Mesenchymal stem cell (in vitro differentiated cells and primary cell): ENCODE results near the gene CD79A.

Experiments used
- DNase-seq: peaks from one replicate; pipeline ENCODE4 v3.0.0-alpha.2; 2013
- H2AFZ ChIP-seq: one replicate; pipeline ENCODE4 v1.6.1; 2013; ENCODE audit warnings: low read depth, mild to moderate bottlenecking, control low read depth, inconsistent platforms, low read length, moderate library complexity
- H2AK5ac ChIP-seq: 2 replicates; pipeline ENCODE4 v1.6.1; 2013; ENCODE audit warnings: low read length, moderate library complexity, mild to moderate bottlenecking, inconsistent platforms; ENCODE audit not compliant: severe bottlenecking
- H2BK120ac ChIP-seq: one replicate; pipeline ENCODE4 v1.6.1; 2013; ENCODE audit warnings: low read depth, mild to moderate bottlenecking, inconsistent platforms, low read length, moderate library complexity
- H2BK12ac ChIP-seq, 2 experiments: one replicate each; pipeline ENCODE4 v1.6.1; 2013; ENCODE audit warnings: inconsistent platforms in 2 of 2, low read length in 2 of 2, mild to moderate bottlenecking in 2 of 2, moderate library complexity in 2 of 2, control low read depth in 1 of 2
- H2BK15ac ChIP-seq: one replicate; pipeline ENCODE4 v1.6.1; 2013; ENCODE audit warnings: mild to moderate bottlenecking, low read depth, inconsistent platforms; ENCODE audit not compliant: poor library complexity, severe bottlenecking
- H2BK5ac ChIP-seq: 2 replicates; pipeline ENCODE4 v1.6.1; 2013; ENCODE audit warnings: low read depth, mild to moderate bottlenecking, low read length, control low read depth, inconsistent platforms; ENCODE audit not compliant: poor library complexity, severe bottlenecking
- H3K14ac ChIP-seq, 2 experiments: one replicate each; pipeline ENCODE4 v1.6.1; 2013; ENCODE audit warnings: inconsistent platforms in 2 of 2, low read length in 2 of 2, control low read depth in 1 of 2, mild to moderate bottlenecking in 1 of 2, moderate library complexity in 1 of 2
- H3K18ac ChIP-seq, 2 experiments: one replicate each; pipeline ENCODE4 v1.6.1; 2013; ENCODE audit warnings: inconsistent platforms in 2 of 2, low read length in 2 of 2, control low read depth in 1 of 2, low read depth in 1 of 2, mild to moderate bottlenecking in 1 of 2
- H3K23ac ChIP-seq, 2 experiments: one replicate each; pipeline ENCODE4 v1.6.1; 2013; ENCODE audit warnings: inconsistent platforms in 2 of 2, low read length in 2 of 2, mild to moderate bottlenecking in 2 of 2, moderate library complexity in 2 of 2, control low read depth in 1 of 2
- H3K27ac ChIP-seq: 2 replicates; pipeline ENCODE4 v1.5.1; 2013; ENCODE audit warnings: mild to moderate bottlenecking, moderate library complexity, low read length, control low read depth, inconsistent platforms; ENCODE audit not compliant: poor library complexity, severe bottlenecking
- H3K27me3 ChIP-seq, 2 experiments: 2 replicates each; pipeline versions ENCODE4 v1.6.1 to v1.7.0; 2013; ENCODE audit warnings: low read length in 2 of 2, mild to moderate bottlenecking in 2 of 2, moderate library complexity in 2 of 2, control low read depth in 1 of 2, inconsistent platforms in 1 of 2; ENCODE audit not compliant: control insufficient read depth in 1 of 2, insufficient read depth in 1 of 2
- H3K36me3 ChIP-seq, 2 experiments: 2 replicates each; pipeline versions ENCODE4 v1.6.1 to v1.7.0; 2013; ENCODE audit warnings: low read length in 2 of 2, control low read depth in 1 of 2, inconsistent platforms in 1 of 2, low read depth in 1 of 2, mild to moderate bottlenecking in 1 of 2; ENCODE audit not compliant: insufficient read depth in 2 of 2, control insufficient read depth in 1 of 2
- H3K4ac ChIP-seq, 2 experiments: one replicate each; pipeline ENCODE4 v1.6.1; 2013; ENCODE audit warnings: inconsistent platforms in 2 of 2, low read length in 2 of 2, mild to moderate bottlenecking in 2 of 2, moderate library complexity in 2 of 2, control low read depth in 1 of 2, low read depth in 1 of 2
- H3K4me1 ChIP-seq: 2 replicates; pipeline ENCODE4 v1.6.1; 2013; ENCODE audit warnings: low read depth, low read length, control low read depth; ENCODE audit not compliant: control insufficient read depth, insufficient read depth
- H3K4me2 ChIP-seq: 2 replicates; pipeline ENCODE4 v1.6.1; 2013; ENCODE audit warnings: low read length, mild to moderate bottlenecking, inconsistent platforms; ENCODE audit not compliant: poor library complexity, severe bottlenecking
- H3K4me3 ChIP-seq, 2 experiments: 2 replicates each; pipeline versions ENCODE4 v1.5.1 to v1.7.0; 2013; ENCODE audit warnings: low read length in 2 of 2, mild to moderate bottlenecking in 2 of 2, control low read depth in 1 of 2, low read depth in 1 of 2; ENCODE audit not compliant: insufficient read depth in 1 of 2
- H3K79me1 ChIP-seq: replicated peaks from 2 replicates; pipeline ENCODE4 v1.6.1; 2013; ENCODE audit warnings: mild to moderate bottlenecking, control low read depth, low read length, inconsistent platforms; ENCODE audit not compliant: poor library complexity, severe bottlenecking
- H3K9ac ChIP-seq: 2 replicates; pipeline ENCODE4 v1.7.0; 2013; ENCODE audit warnings: mild to moderate bottlenecking, low read length, moderate library complexity
- H3K9me3 ChIP-seq: 2 replicates; pipeline ENCODE4 v1.7.0; 2013; ENCODE audit warnings: mild to moderate bottlenecking, low read length; ENCODE audit not compliant: control insufficient read depth
- H4K8ac ChIP-seq: one replicate; pipeline ENCODE4 v1.6.1; 2013; ENCODE audit warnings: inconsistent platforms, mild to moderate bottlenecking, low read length, moderate library complexity
- H4K91ac ChIP-seq: one replicate; pipeline ENCODE4 v1.6.1; 2013; ENCODE audit warnings: mild to moderate bottlenecking, low read length, inconsistent platforms
- WGBS: methylation state at CpG from one replicate; pipeline ENCODE4 v1.1.7; 2013; ENCODE audit warnings: mixed read lengths; 5-methylcytosine and 5-hydroxymethylcytosine counted together

The CD79A gene

GRCh38 chr19:41896581-41896942 is 19.5 kb downstream of the CD79A start:
- WGBS, result 100% methylated on average over 1 of the region's 1 CpG
- Histone ChIP-seq H3K4me1 (peaks cover 5% of the 10 kb centered on the region), H3K27me3 (no peaks in the 10 kb centered on the region), H3K4me3 (no peak overlapping the region), H4K8ac (no peak overlapping the region), H2AK5ac (no peak overlapping the region), H3K14ac (no peak overlapping the region), H2BK15ac (no peak overlapping the region), H3K36me3 (peaks cover 74 to 80% of the 10 kb centered on the region in 2 experiments), H3K27ac (no peak overlapping the region), H2AFZ (no peak overlapping the region), H3K9ac (no peak overlapping the region), H3K4me2 (no peak overlapping the region), H3K9me3 (no peaks in the 10 kb centered on the region), H2BK120ac (no peak overlapping the region), H2BK5ac (no peak overlapping the region), H3K4ac (no peak overlapping the region), H2BK12ac (no peak overlapping the region), H3K79me1 (peaks cover 28% of the 10 kb centered on the region), H3K23ac (no peak overlapping the region), H3K18ac (no peak overlapping the region), H4K91ac (no peak overlapping the region)
- no peak for DNase-seq

DNA sequence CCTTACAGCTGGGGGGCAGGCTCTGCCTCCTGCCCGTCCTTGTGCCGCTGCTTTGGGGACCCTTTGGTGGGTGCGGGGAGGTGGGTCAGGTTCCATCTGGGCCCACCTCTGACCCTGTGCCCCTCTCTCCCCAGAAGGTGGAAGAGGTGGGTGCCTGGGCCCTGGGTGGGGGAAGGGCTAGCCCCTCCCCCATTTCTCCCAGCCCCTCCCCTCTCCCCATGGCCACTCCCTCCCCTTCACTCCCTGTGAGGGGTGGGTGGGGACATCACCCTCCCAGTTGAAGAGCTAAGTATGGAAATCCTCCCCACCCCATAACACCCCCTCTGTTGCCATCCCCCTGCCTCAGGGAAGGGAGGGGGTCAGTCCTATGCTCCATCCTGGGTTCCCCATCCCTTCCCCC is 20.1 kb downstream of the CD79A start:
- no peak for DNase-seq
- Histone ChIP-seq H3K18ac (no peak overlapping the region), H3K9me3 (no peaks in the 10 kb centered on the region), H3K9ac (no peak overlapping the region), H3K4me2 (no peak overlapping the region), H3K4ac (no peak overlapping the region), H2AFZ (no peak overlapping the region), H3K4me1 (peaks cover 5% of the 10 kb centered on the region), H2BK15ac (no peak overlapping the region), H2BK120ac (no peak overlapping the region), H4K91ac (no peak overlapping the region), H3K79me1 (peaks cover 27% of the 10 kb centered on the region), H2BK12ac (no peak overlapping the region), H3K23ac (no peak overlapping the region), H3K36me3 (peaks cover 74 to 80% of the 10 kb centered on the region in 2 experiments), H2AK5ac (no peak overlapping the region), H2BK5ac (no peak overlapping the region), H3K4me3 (no peak overlapping the region), H3K27ac (no peak overlapping the region), H3K14ac (no peak overlapping the region), H3K27me3 (no peaks in the 10 kb centered on the region), H4K8ac (no peak overlapping the region)
- WGBS, result no CpG with 5 or more reads among the region's 3 CpGs

DNA sequence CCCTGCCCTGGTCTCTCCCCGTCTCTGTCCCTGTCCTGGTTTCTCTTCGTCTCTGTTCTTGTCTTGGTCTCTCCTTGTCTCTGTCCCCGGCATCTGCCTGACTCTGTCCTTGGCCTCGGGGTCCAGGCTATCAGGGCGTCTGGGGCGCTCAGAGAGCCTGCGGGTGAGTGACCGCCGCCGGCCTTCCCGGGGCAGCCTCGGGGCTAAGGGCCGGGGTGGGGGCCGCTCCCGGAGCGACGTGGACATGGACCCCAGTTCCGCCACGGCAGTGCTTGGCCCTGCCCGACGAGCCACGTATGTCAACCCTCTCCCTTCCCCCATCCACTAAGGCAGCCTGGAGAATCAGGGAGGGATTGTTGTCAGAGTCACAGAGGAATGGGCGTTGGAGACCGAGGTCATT is 20.7 kb downstream of the CD79A start:
- H3K9me3 ChIP-seq, result no peaks in the 10 kb centered on the region
- no peak overlapping the region for H3K4ac ChIP-seq
- H3K4me1 ChIP-seq, result peaks cover 2% of the 10 kb centered on the region
- no peak overlapping the region for H4K91ac ChIP-seq
- H3K14ac ChIP-seq, result no peak overlapping the region
- DNase-seq, result no peak
- no peak overlapping the region for H2BK12ac ChIP-seq
- H3K27me3 ChIP-seq, result no peaks in the 10 kb centered on the region
- peaks cover 21% of the 10 kb centered on the region for H3K79me1 ChIP-seq
- H2AFZ ChIP-seq, result no peak overlapping the region
- H2BK5ac ChIP-seq, result no peak overlapping the region
- H3K18ac ChIP-seq, result no peak overlapping the region
- no peak overlapping the region for H2AK5ac ChIP-seq
- no peak overlapping the region for H2BK120ac ChIP-seq
- H3K23ac ChIP-seq, result no peak overlapping the region
- no peak overlapping the region for H3K9ac ChIP-seq
- no peak overlapping the region for H3K4me2 ChIP-seq
- H3K27ac ChIP-seq, result no peak overlapping the region
- H2BK15ac ChIP-seq, result no peak overlapping the region
- H3K36me3 ChIP-seq, result peaks cover 74 to 80% of the 10 kb centered on the region in 2 experiments
- no peak overlapping the region for H4K8ac ChIP-seq
- WGBS, result 95% methylated on average over 13 of the region's 24 CpGs
- H3K4me3 ChIP-seq, result no peak overlapping the region

GRCh38 chr19:41898235-41898634 is 21.2 kb downstream of the CD79A start:
- Histone ChIP-seq H2BK5ac (no peak overlapping the region), H4K91ac (no peak overlapping the region), H3K18ac (no peak overlapping the region), H3K36me3 (peaks cover 75 to 80% of the 10 kb centered on the region in 2 experiments), H3K4me1 (peaks cover 2% of the 10 kb centered on the region), H2BK120ac (no peak overlapping the region), H3K27me3 (no peaks in the 10 kb centered on the region), H2BK15ac (no peak overlapping the region), H2BK12ac (no peak overlapping the region), H3K23ac (no peak overlapping the region), H4K8ac (no peak overlapping the region), H3K9me3 (no peaks in the 10 kb centered on the region), H3K9ac (no peak overlapping the region), H3K79me1 (peaks cover 20% of the 10 kb centered on the region), H3K4me2 (no peak overlapping the region), H2AFZ (no peak overlapping the region), H3K27ac (no peak overlapping the region), H3K14ac (no peak overlapping the region), H3K4me3 (no peak overlapping the region), H2AK5ac (no peak overlapping the region), H3K4ac (no peak overlapping the region)
- no peak for DNase-seq
- 97% methylated on average over 15 of the region's 15 CpGs for WGBS
